H1 (cell line): Measurements from ENCODE around the gene EYA2.

Experiments used
- GABPA ChIP-seq: IDR thresholded peaks from 2 replicates; pipeline ENCODE4 v1.6.1; 2011; ENCODE audit warnings: mild to moderate bottlenecking, low read length, moderate library complexity, borderline replicate concordance; ENCODE audit not compliant: insufficient read depth
- PHF8 ChIP-seq: fragments of 200-600 bp; sonication (generic); conservative IDR thresholded peaks from 2 replicates; pipeline ENCODE4 v1.7.1; 2012; ENCODE audit warnings: low read depth, mild to moderate bottlenecking, inconsistent platforms, low read length, moderate library complexity
- POLR2A ChIP-seq, 2 experiments: IDR thresholded peaks; 1 replicate in 1 of 2; 2 replicates in 1 of 2; pipeline ENCODE4 v1.6.1; 2011; ENCODE audit warnings: low read depth in 2 of 2, low read length in 2 of 2, mild to moderate bottlenecking in 2 of 2; ENCODE audit errors: control extremely low read depth in 1 of 2
- SRF ChIP-seq: IDR thresholded peaks from 2 replicates; pipeline ENCODE4 v1.6.1; 2011; ENCODE audit warnings: mild to moderate bottlenecking, low read depth, low read length, moderate library complexity
- TF ChIP-seq, protein P1 (sequence below), 3 experiments: IDR thresholded peaks; 1 replicate in 2 of 3; 2 replicates in 1 of 3; pipeline versions ENCODE4 v1.5.1 to v1.6.1; 2011; ENCODE audit warnings: low read length in 3 of 3, mild to moderate bottlenecking in 3 of 3, inconsistent platforms in 2 of 3, low read depth in 1 of 3, moderate library complexity in 1 of 3; ENCODE audit not compliant: insufficient read depth in 1 of 3; ENCODE audit errors: control extremely low read depth in 1 of 3

DNA sequence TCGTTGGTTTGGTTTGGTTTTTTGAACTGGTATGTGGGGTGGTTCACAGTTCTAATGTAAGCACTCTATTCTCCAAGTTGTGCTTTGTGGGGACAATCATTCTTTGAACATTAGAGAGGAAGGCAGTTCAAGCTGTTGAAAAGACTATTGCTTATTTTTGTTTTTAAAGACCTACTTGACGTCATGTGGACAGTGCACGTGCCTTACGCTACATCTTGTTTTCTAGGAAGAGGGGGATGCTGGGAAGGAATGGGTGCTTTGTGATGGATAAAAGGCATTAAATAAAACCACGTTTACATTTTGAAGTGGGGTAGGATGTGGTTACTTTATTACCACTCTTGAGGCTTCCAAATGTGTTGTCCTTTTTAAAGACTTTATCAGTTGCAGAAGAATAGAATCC, 293.9 kb downstream of the EYA2 start:
- TF ChIP-seq, protein P1, sequence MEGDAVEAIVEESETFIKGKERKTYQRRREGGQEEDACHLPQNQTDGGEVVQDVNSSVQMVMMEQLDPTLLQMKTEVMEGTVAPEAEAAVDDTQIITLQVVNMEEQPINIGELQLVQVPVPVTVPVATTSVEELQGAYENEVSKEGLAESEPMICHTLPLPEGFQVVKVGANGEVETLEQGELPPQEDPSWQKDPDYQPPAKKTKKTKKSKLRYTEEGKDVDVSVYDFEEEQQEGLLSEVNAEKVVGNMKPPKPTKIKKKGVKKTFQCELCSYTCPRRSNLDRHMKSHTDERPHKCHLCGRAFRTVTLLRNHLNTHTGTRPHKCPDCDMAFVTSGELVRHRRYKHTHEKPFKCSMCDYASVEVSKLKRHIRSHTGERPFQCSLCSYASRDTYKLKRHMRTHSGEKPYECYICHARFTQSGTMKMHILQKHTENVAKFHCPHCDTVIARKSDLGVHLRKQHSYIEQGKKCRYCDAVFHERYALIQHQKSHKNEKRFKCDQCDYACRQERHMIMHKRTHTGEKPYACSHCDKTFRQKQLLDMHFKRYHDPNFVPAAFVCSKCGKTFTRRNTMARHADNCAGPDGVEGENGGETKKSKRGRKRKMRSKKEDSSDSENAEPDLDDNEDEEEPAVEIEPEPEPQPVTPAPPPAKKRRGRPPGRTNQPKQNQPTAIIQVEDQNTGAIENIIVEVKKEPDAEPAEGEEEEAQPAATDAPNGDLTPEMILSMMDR (IDR thresholded peaks at IDR 0.05; ENCODE audit: control extremely low read depth in 1 of 3, insufficient read depth in 1 of 3, low read depth in 1 of 3, low read length in 3 of 3): no peak
- no peak for TF ChIP-seq GABPA
- no peak for TF ChIP-seq PHF8
- TF ChIP-seq SRF: no peak
- TF ChIP-seq POLR2A (IDR thresholded peaks at IDR 0.05; ENCODE audit: control extremely low read depth in 1 of 2, low read depth in 2 of 2, low read length in 2 of 2): no peak
